WTC11 (cell line): ENCODE results near the gene SLC43A3.

Experiments used
- KAT7 ChIP-seq: sonication (generic); formaldehyde crosslinking; IDR thresholded peaks from 2 replicates; pipeline ENCODE4 v1.8.1; 2023; ENCODE audit warnings: missing genetic modification reagents, mild to moderate bottlenecking, borderline replicate concordance
- NFYB ChIP-seq: sonication (generic); formaldehyde crosslinking; conservative IDR thresholded peaks from 2 replicates; pipeline ENCODE4 v1.8.0; 2022; ENCODE audit warnings: low read depth, missing genetic modification reagents
- SMAD3 ChIP-seq: sonication (generic); formaldehyde crosslinking; IDR thresholded peaks from 2 replicates; pipeline ENCODE4 v1.8.0; 2022; ENCODE audit warnings: missing genetic modification reagents, mild to moderate bottlenecking, borderline replicate concordance
- TEAD1 ChIP-seq: sonication (generic); formaldehyde crosslinking; IDR thresholded peaks from 2 replicates; pipeline ENCODE4 v1.8.0; 2022; ENCODE audit warnings: mild to moderate bottlenecking, missing genetic modification reagents
- ZNF396 ChIP-seq: fragments of 250-450 bp; sonication (Bioruptor Pico); IDR thresholded peaks from 2 replicates; pipeline ENCODE4 v1.8.0; 2021; ENCODE audit warnings: mild to moderate bottlenecking, moderate library complexity, borderline replicate concordance
- ZNF416 ChIP-seq: fragments of 250-450 bp; sonication (Bioruptor Pico); IDR thresholded peaks from 2 replicates; pipeline ENCODE4 v1.9.0; 2021; ENCODE audit warnings: mild to moderate bottlenecking, inconsistent platforms
- ZNF423 ChIP-seq: fragments of 250-450 bp; sonication (Bioruptor Pico); IDR thresholded peaks from 2 replicates; pipeline ENCODE4 v2.1.2; 2022; ENCODE audit warnings: mild to moderate bottlenecking, moderate library complexity
- TF ChIP-seq, protein P1 (sequence below): fragments of 200-600 bp; IDR thresholded peaks from 2 replicates; pipeline ENCODE4 v1.8.0; 2022; ENCODE audit warnings: antibody characterized with exemption
- TF ChIP-seq, protein P2 (sequence below): sonication (generic); formaldehyde crosslinking; IDR thresholded peaks from 2 replicates; pipeline ENCODE4 v1.8.1; 2023; ENCODE audit warnings: mild to moderate bottlenecking, missing genetic modification reagents, moderate library complexity
- TF ChIP-seq, protein P3 (sequence below): sonication (generic); formaldehyde crosslinking; IDR thresholded peaks from 2 replicates; pipeline ENCODE4 v1.8.1; 2023; ENCODE audit warnings: mild to moderate bottlenecking, missing genetic modification reagents, borderline replicate concordance
- TF ChIP-seq, protein P4 (sequence below): sonication (generic); formaldehyde crosslinking; IDR thresholded peaks from 2 replicates; pipeline ENCODE4 v1.8.1; 2022; ENCODE audit warnings: mild to moderate bottlenecking, missing genetic modification reagents, moderate library complexity, borderline replicate concordance
- TF ChIP-seq, protein P5 (sequence below): sonication (generic); formaldehyde crosslinking; IDR thresholded peaks from 2 replicates; pipeline ENCODE4 v1.8.1; 2022; ENCODE audit warnings: low read depth, mild to moderate bottlenecking, moderate library complexity, missing genetic modification reagents, borderline replicate concordance
- TF ChIP-seq, protein P6 (sequence below): sonication (generic); formaldehyde crosslinking; IDR thresholded peaks from 2 replicates; pipeline ENCODE4 v1.8.0; 2022; ENCODE audit warnings: mild to moderate bottlenecking, missing genetic modification reagents

DNA sequence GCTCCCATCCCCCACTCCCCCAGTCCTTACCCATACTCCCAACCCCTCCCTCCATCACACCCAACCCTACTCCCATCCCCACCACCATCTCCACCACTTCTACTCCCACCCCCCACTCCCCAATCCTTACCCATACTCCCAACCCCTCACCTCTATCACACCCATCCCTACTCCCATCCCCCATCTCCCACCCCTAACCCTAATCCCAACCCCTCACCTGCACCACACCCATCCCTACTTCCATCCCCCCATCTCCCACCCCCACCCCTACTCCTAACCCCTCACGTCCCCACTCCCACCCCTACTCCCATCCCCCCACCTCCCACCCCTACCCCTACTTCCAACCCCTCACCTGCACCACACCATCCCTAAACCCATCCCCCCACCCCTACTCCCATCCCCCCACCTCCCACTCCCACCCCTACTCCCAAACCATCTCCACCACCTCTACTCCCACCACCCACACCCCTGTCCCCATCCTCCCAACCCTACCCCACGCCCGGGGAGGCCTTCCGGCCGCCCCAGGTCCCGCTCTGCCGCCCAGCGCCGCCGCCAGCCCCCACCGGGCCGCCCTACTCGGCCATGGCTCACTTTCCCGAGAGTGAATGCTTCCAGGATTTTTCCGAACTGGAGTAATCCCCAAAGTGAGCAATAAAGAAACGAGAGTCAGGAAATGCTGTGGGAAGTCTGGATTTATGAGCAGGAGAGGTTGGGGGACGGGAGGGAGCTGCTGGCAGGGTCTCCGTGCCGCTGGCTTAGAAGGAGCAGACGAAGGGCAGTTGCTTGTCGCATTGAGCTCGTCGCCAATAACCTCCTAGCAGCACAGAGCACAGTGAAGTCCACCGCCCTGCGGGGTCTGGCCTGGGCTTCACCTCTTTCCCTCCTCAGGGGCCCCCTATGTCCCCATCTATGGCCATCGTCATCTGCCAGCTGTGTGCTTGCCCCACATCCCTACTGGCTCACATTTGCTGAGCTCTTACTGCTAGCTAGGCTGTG is 50.5 kb downstream of the SLC43A3 start:
- TF ChIP-seq SMAD3 (CRISPR knock-in tag), result no peak
- TF ChIP-seq, protein P1, sequence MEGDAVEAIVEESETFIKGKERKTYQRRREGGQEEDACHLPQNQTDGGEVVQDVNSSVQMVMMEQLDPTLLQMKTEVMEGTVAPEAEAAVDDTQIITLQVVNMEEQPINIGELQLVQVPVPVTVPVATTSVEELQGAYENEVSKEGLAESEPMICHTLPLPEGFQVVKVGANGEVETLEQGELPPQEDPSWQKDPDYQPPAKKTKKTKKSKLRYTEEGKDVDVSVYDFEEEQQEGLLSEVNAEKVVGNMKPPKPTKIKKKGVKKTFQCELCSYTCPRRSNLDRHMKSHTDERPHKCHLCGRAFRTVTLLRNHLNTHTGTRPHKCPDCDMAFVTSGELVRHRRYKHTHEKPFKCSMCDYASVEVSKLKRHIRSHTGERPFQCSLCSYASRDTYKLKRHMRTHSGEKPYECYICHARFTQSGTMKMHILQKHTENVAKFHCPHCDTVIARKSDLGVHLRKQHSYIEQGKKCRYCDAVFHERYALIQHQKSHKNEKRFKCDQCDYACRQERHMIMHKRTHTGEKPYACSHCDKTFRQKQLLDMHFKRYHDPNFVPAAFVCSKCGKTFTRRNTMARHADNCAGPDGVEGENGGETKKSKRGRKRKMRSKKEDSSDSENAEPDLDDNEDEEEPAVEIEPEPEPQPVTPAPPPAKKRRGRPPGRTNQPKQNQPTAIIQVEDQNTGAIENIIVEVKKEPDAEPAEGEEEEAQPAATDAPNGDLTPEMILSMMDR, result no peak
- TF ChIP-seq, protein P2, sequence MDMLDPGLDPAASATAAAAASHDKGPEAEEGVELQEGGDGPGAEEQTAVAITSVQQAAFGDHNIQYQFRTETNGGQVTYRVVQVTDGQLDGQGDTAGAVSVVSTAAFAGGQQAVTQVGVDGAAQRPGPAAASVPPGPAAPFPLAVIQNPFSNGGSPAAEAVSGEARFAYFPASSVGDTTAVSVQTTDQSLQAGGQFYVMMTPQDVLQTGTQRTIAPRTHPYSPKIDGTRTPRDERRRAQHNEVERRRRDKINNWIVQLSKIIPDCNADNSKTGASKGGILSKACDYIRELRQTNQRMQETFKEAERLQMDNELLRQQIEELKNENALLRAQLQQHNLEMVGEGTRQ (CRISPR knock-in tag), result no peak
- TF ChIP-seq, protein P3, sequence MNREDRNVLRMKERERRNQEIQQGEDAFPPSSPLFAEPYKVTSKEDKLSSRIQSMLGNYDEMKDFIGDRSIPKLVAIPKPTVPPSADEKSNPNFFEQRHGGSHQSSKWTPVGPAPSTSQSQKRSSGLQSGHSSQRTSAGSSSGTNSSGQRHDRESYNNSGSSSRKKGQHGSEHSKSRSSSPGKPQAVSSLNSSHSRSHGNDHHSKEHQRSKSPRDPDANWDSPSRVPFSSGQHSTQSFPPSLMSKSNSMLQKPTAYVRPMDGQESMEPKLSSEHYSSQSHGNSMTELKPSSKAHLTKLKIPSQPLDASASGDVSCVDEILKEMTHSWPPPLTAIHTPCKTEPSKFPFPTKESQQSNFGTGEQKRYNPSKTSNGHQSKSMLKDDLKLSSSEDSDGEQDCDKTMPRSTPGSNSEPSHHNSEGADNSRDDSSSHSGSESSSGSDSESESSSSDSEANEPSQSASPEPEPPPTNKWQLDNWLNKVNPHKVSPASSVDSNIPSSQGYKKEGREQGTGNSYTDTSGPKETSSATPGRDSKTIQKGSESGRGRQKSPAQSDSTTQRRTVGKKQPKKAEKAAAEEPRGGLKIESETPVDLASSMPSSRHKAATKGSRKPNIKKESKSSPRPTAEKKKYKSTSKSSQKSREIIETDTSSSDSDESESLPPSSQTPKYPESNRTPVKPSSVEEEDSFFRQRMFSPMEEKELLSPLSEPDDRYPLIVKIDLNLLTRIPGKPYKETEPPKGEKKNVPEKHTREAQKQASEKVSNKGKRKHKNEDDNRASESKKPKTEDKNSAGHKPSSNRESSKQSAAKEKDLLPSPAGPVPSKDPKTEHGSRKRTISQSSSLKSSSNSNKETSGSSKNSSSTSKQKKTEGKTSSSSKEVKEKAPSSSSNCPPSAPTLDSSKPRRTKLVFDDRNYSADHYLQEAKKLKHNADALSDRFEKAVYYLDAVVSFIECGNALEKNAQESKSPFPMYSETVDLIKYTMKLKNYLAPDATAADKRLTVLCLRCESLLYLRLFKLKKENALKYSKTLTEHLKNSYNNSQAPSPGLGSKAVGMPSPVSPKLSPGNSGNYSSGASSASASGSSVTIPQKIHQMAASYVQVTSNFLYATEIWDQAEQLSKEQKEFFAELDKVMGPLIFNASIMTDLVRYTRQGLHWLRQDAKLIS (CRISPR knock-in tag), result no peak
- no peak for TF ChIP-seq ZNF423 (CRISPR knock-in tag)
- TF ChIP-seq, protein P4, sequence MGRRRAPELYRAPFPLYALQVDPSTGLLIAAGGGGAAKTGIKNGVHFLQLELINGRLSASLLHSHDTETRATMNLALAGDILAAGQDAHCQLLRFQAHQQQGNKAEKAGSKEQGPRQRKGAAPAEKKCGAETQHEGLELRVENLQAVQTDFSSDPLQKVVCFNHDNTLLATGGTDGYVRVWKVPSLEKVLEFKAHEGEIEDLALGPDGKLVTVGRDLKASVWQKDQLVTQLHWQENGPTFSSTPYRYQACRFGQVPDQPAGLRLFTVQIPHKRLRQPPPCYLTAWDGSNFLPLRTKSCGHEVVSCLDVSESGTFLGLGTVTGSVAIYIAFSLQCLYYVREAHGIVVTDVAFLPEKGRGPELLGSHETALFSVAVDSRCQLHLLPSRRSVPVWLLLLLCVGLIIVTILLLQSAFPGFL (CRISPR knock-in tag), result no peak
- TF ChIP-seq, protein P5, sequence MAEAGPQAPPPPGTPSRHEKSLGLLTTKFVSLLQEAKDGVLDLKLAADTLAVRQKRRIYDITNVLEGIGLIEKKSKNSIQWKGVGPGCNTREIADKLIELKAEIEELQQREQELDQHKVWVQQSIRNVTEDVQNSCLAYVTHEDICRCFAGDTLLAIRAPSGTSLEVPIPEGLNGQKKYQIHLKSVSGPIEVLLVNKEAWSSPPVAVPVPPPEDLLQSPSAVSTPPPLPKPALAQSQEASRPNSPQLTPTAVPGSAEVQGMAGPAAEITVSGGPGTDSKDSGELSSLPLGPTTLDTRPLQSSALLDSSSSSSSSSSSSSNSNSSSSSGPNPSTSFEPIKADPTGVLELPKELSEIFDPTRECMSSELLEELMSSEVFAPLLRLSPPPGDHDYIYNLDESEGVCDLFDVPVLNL, result no peak
- no peak for TF ChIP-seq ZNF396 (CRISPR knock-in tag)
- no peak for TF ChIP-seq TEAD1 (CRISPR knock-in tag)
- TF ChIP-seq NFYB (CRISPR knock-in tag), result no peak
- TF ChIP-seq KAT7 (CRISPR knock-in tag), result no peak
- TF ChIP-seq ZNF416, result no peak
- TF ChIP-seq, protein P6, sequence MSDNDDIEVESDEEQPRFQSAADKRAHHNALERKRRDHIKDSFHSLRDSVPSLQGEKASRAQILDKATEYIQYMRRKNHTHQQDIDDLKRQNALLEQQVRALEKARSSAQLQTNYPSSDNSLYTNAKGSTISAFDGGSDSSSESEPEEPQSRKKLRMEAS (CRISPR knock-in tag), result no peak
